GM12878 (cell line): ENCODE results near the gene TMEM41A. TPM values are rescaled to one million over a fixed set of nuclear protein-coding genes. Genes with fewer than 3 reads are reported as not detected.

ENCODE experiments used
- ATAC-seq: fragments of 200-7000 bp; cut with Tn5 transposase; 3 replicates; pipeline ENCODE4 v1.9.1; 2020; ENCODE audit warnings: mild to moderate bottlenecking, moderate library complexity
- BruUV-seq: library from RNA; stranded (reverse); fragments of 400-500 nt; replicated peaks from 2 replicates; lab custom pipeline; 2021; lab: Mats Ljungman, UMichigan
- CTCF ChIA-PET: fragments of 300-600 bp; sonication (Branson Sonifier 250); formaldehyde crosslinking; extraction: SDS; loops from one replicate; lab custom pipeline; 2021; ENCODE audit warnings: inconsistent platforms; lab: Yijun Ruan, JAX
- POLR2A ChIA-PET: fragments of 350-600 bp; formaldehyde crosslinking; extraction: SDS; loops from one replicate; lab custom pipeline; 2021; ENCODE audit warnings: inconsistent platforms; lab: Charles Lee
- RAD21 ChIA-PET: fragments of 300-600 bp; sonication (Branson Sonifier 250); formaldehyde crosslinking; loops from one replicate; lab custom pipeline; 2023; ENCODE audit warnings: antibody characterized with exemption; ENCODE audit not compliant: unreplicated experiment; lab: Charles Lee
- SMC1A ChIA-PET: fragments of 300-600 bp; sonication (Branson Sonifier 250); formaldehyde crosslinking; loops from one replicate; lab custom pipeline; 2023; ENCODE audit not compliant: unreplicated experiment, uncharacterized antibody; lab: Charles Lee
- DNase-seq: peaks from one replicate; pipeline ENCODE4 v3.0.0-alpha.2; 2011; ENCODE audit warnings: low read depth, low spot score
- FAIRE-seq: peaks from 3 replicates; lab custom pipeline; 2011; peaks lifted over from hg19 to GRCh38; lab: Jason Lieb, UNC
- H2AFZ ChIP-seq: 2 replicates; pipeline ENCODE4 v1.6.0; 2011; ENCODE audit warnings: low read depth, low read length, control low read depth; ENCODE audit not compliant: control insufficient read depth
- H3K27ac ChIP-seq: 2 replicates; pipeline ENCODE4 v1.5.1; 2011; ENCODE audit warnings: control low read depth; ENCODE audit not compliant: control insufficient read depth, insufficient read depth
- H3K27me3 ChIP-seq, 2 experiments: replicated peaks in 1 of 2; 2 replicates each; pipeline versions ENCODE4 v1.6.0 to v1.6.1; 2011; ENCODE audit warnings: low read length in 1 of 2; ENCODE audit not compliant: control insufficient read depth in 2 of 2, insufficient read depth in 2 of 2
- H3K36me3 ChIP-seq, 2 experiments: 2 replicates each; pipeline ENCODE4 v1.5.1; 2011; ENCODE audit warnings: low read length in 1 of 2; ENCODE audit not compliant: control insufficient read depth in 2 of 2, insufficient read depth in 2 of 2
- H3K4me1 ChIP-seq: 2 replicates; pipeline ENCODE4 v1.6.1; 2011; ENCODE audit warnings: mild to moderate bottlenecking, low read length, moderate library complexity, mixed read lengths; ENCODE audit not compliant: control insufficient read depth, insufficient read depth
- H3K4me2 ChIP-seq: 2 replicates; pipeline ENCODE4 v1.6.0; 2011; ENCODE audit warnings: control low read depth; ENCODE audit not compliant: control insufficient read depth, insufficient read depth
- H3K4me3 ChIP-seq: fragments of 200-600 bp; sonication (generic); 2 replicates; pipeline ENCODE4 v1.5.1; 2016
- H3K79me2 ChIP-seq: 2 replicates; pipeline ENCODE4 v1.6.0; 2011; ENCODE audit warnings: low read length; ENCODE audit not compliant: control insufficient read depth, insufficient read depth
- H3K9ac ChIP-seq: 2 replicates; pipeline ENCODE4 v1.8.0; 2011; ENCODE audit warnings: low read length, control low read depth, mixed read lengths; ENCODE audit not compliant: control insufficient read depth, insufficient read depth
- H3K9me3 ChIP-seq: replicated peaks from 3 replicates; pipeline ENCODE4 v1.5.1; 2011; ENCODE audit warnings: mild to moderate bottlenecking, low read length; ENCODE audit not compliant: control insufficient read depth, insufficient read depth
- H4K20me1 ChIP-seq: 2 replicates; pipeline ENCODE4 v1.6.0; 2011; ENCODE audit not compliant: control insufficient read depth, insufficient read depth
- CHD4 ChIP-seq: fragments of 200-600 bp; sonication (generic); IDR thresholded peaks from 2 replicates; pipeline ENCODE4 v1.6.1; 2016; ENCODE audit warnings: mild to moderate bottlenecking
- HDGF ChIP-seq: fragments of 450-650 bp; IDR thresholded peaks from 2 replicates; pipeline ENCODE4 v1.6.1; 2016; ENCODE audit warnings: antibody characterized with exemption
- HSF1 ChIP-seq: fragments of 150-350 bp; IDR thresholded peaks from 2 replicates; pipeline ENCODE4 v1.6.1; 2014; ENCODE audit warnings: mild to moderate bottlenecking, low read depth, low read length
- KAT2A ChIP-seq: conservative IDR thresholded peaks from 2 replicates; pipeline ENCODE4 v1.6.1; 2011; ENCODE audit warnings: low read depth, low read length; ENCODE audit not compliant: control insufficient read depth
- MEF2A ChIP-seq: IDR thresholded peaks from 2 replicates; pipeline ENCODE4 v1.6.1; 2011; ENCODE audit warnings: low read depth, mild to moderate bottlenecking, low read length, moderate library complexity; ENCODE audit not compliant: insufficient read depth
- MTA3 ChIP-seq: IDR thresholded peaks from 2 replicates; pipeline ENCODE4 v1.6.1; 2012; ENCODE audit warnings: low read length, inconsistent platforms, borderline replicate concordance
- RBBP5 ChIP-seq: fragments of 200-600 bp; sonication (generic); conservative IDR thresholded peaks from 2 replicates; pipeline ENCODE4 v1.6.1; 2016
- RUNX3 ChIP-seq: IDR thresholded peaks from 2 replicates; pipeline ENCODE4 v1.6.1; 2012; ENCODE audit warnings: low read length, inconsistent platforms
- SMC3 ChIP-seq: IDR thresholded peaks from 2 replicates; pipeline ENCODE4 v1.6.1; 2011; ENCODE audit warnings: low read length, improper control_type of control experiment, borderline replicate concordance
- TCF12 ChIP-seq: IDR thresholded peaks from 2 replicates; pipeline ENCODE4 v1.6.1; 2011; ENCODE audit warnings: low read depth, mild to moderate bottlenecking, low read length
- WGBS: methylation state at CpG from one replicate; pipeline ENCODE4 v1.1.6; 2016; ENCODE audit warnings: low lambda C conversion rate; ENCODE audit not compliant: insufficient replicate concordance, insufficient coverage; ENCODE audit errors: missing lambda C conversion rate; 5-methylcytosine and 5-hydroxymethylcytosine counted together
- in situ Hi-C: fragments of 300-500 bp; cut with MboI; formaldehyde crosslinking; loops from 9 replicates; pipeline ENCODE4 v1.14.3; 2018; ENCODE audit warnings: mixed read lengths
- intact Hi-C: fragments of 100-400 bp; cut with micrococcal nuclease; formaldehyde crosslinking; loops from one replicate; pipeline ENCODE4 v1.14.2; 2022; ENCODE audit not compliant: unreplicated experiment
- polyA plus RNA-seq, 11 experiments: library from polyadenylated mRNA; depleted of rRNA in 4 of 11; unstranded in 6 of 11; stranded (reverse) in 5 of 11; fragments of >200 nt; fragmentation: Nextera tagmentation in 4 of 11; fragmentation: Illumina TruSeq in 1 of 11; extraction: Ambion mirVana in 4 of 11; extraction: Trizol in 1 of 11; gene quantifications; 1 replicate in 1 of 11; 2 replicates in 10 of 11; pipeline versions ENCODE4 v1.2.1 to v1.2.3, GENCODE V29; 2011 to 2016; ENCODE audit warnings: inconsistent platforms in 2 of 11, missing spikeins in 2 of 11, low read depth in 1 of 11
- total RNA-seq, 4 experiments: library from RNA; depleted of rRNA in 3 of 4; stranded (reverse); fragments of >200 nt in 3 of 4; fragmentation: Illumina TruSeq in 1 of 4; extraction: Trizol in 1 of 4; gene quantifications; 2 replicates each; pipeline versions ENCODE4 v1.2.1 to v1.2.3, GENCODE V29; 2013 to 2021
- TF ChIP-seq, protein P1 (sequence below): fragments of 450-650 bp; IDR thresholded peaks from 2 replicates; pipeline ENCODE4 v1.6.1; 2018; ENCODE audit warnings: mild to moderate bottlenecking, low read depth, moderate library complexity; ENCODE audit not compliant: partially characterized antibody
- TF ChIP-seq, protein P2 (sequence below): fragments of 450-650 bp; IDR thresholded peaks from 2 replicates; pipeline ENCODE4 v1.6.1; 2017; ENCODE audit warnings: low read depth, mild to moderate bottlenecking, moderate library complexity

The TMEM41A gene
- total and polyA plus RNA-seq, 10 of the 15 experiments (the other 5 are each of a cell fraction or from before 2014, with no cell fraction given) = 13.9 to 33.2 (median 21.8) TPM

DNA sequence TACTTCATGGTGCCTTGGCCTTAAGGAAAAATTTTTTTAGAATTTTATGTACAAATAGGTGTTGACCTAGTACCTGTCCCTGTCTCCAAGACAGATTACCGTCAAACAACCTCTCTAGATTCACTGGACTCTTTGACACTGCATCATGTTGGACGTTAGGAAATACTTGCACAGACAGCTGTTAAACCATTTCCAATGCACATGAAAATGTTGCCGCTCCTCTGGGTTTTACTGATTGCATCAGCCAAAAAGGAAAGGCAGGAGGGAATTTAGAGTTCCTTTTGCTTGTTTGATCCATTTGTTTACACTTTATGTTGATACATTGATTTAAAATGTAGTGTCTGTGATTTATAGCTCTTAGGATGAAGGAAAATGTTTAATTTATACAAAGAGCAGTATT, 14.5 kb downstream of the TMEM41A start:
- peaks cover 3% of the 10 kb centered on the region; the same call in 2 of the 3 replicates for H3K9me3 ChIP-seq
- H3K4me2 ChIP-seq = no peak overlapping the region
- no peaks in the 10 kb centered on the region for H3K79me2 ChIP-seq
- no peak overlapping the region for H3K27ac ChIP-seq
- ChIA-PET POLR2A (interaction anchor here (0.5 kb wide), 1 partner anchor 89 kb away, joined by 3 read pairs; no protein-coding TSS in a partner anchor), SMC1A (no interaction called here), CTCF (no interaction called here), RAD21 (no interaction called here)
- H3K4me3 ChIP-seq = no peak overlapping the region
- no peaks in the 10 kb centered on the region for H3K4me1 ChIP-seq
- ATAC-seq = no peak
- no peaks in the 10 kb centered on the region for H4K20me1 ChIP-seq
- no TSS peak for BruUV-seq
- TF ChIP-seq HSF1 (no peak), CHD4 (no peak), KAT2A (no peak), RUNX3 (no peak), RBBP5 (no peak), SMC3 (no peak), HDGF (no peak), MEF2A (no peak), TCF12 (no peak), MTA3 (no peak)
- TF ChIP-seq, protein P1, sequence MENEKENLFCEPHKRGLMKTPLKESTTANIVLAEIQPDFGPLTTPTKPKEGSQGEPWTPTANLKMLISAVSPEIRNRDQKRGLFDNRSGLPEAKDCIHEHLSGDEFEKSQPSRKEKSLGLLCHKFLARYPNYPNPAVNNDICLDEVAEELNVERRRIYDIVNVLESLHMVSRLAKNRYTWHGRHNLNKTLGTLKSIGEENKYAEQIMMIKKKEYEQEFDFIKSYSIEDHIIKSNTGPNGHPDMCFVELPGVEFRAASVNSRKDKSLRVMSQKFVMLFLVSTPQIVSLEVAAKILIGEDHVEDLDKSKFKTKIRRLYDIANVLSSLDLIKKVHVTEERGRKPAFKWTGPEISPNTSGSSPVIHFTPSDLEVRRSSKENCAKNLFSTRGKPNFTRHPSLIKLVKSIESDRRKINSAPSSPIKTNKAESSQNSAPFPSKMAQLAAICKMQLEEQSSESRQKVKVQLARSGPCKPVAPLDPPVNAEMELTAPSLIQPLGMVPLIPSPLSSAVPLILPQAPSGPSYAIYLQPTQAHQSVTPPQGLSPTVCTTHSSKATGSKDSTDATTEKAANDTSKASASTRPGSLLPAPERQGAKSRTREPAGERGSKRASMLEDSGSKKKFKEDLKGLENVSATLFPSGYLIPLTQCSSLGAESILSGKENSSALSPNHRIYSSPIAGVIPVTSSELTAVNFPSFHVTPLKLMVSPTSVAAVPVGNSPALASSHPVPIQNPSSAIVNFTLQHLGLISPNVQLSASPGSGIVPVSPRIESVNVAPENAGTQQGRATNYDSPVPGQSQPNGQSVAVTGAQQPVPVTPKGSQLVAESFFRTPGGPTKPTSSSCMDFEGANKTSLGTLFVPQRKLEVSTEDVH = no peak
- TF ChIP-seq, protein P2, sequence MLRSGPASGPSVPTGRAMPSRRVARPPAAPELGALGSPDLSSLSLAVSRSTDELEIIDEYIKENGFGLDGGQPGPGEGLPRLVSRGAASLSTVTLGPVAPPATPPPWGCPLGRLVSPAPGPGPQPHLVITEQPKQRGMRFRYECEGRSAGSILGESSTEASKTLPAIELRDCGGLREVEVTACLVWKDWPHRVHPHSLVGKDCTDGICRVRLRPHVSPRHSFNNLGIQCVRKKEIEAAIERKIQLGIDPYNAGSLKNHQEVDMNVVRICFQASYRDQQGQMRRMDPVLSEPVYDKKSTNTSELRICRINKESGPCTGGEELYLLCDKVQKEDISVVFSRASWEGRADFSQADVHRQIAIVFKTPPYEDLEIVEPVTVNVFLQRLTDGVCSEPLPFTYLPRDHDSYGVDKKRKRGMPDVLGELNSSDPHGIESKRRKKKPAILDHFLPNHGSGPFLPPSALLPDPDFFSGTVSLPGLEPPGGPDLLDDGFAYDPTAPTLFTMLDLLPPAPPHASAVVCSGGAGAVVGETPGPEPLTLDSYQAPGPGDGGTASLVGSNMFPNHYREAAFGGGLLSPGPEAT = no peak
- H3K9ac ChIP-seq = no peak overlapping the region
- 85% methylated on average over 3 of the region's 3 CpGs for WGBS
- no peaks in the 10 kb centered on the region for H3K27me3 ChIP-seq
- FAIRE-seq = no peak
- in situ Hi-C loops (no loop called here), intact Hi-C loops (no loop called here)
- peaks cover 3 to 10% of the 10 kb centered on the region in 2 experiments; a peak in 2 of 4 replicates for H3K36me3 ChIP-seq
- no peak for DNase-seq
- no peak overlapping the region for H2AFZ ChIP-seq
